Mesodermal cell (in vitro differentiated cells): ENCODE data around the gene COL5A2. TPM values are rescaled to one million over a fixed set of nuclear protein-coding genes. Genes with fewer than 3 reads are reported as not detected.

Experiments used
- H3K27ac ChIP-seq: 2 replicates; pipeline ENCODE4 v1.7.0; 2013; ENCODE audit warnings: mild to moderate bottlenecking, low read depth, low read length, moderate library complexity; ENCODE audit not compliant: severe bottlenecking
- H3K36me3 ChIP-seq: 2 replicates; pipeline ENCODE4 v1.7.1; 2013; ENCODE audit warnings: mild to moderate bottlenecking, low read length, moderate library complexity; ENCODE audit not compliant: control insufficient read depth, insufficient read depth
- H3K4me1 ChIP-seq: one replicate; pipeline ENCODE4 v1.7.1; 2013; ENCODE audit warnings: mild to moderate bottlenecking, low read length; ENCODE audit not compliant: insufficient read depth, control insufficient read depth, poor library complexity, severe bottlenecking
- H3K4me3 ChIP-seq: 2 replicates; pipeline ENCODE4 v1.7.0; 2013; ENCODE audit warnings: low read length, control low read depth, mild to moderate bottlenecking; ENCODE audit not compliant: insufficient read depth, poor library complexity, severe bottlenecking; ENCODE audit errors: extremely low read depth
- H3K9me3 ChIP-seq: 2 replicates; pipeline ENCODE4 v1.7.1; 2013; ENCODE audit warnings: mild to moderate bottlenecking, low read length, moderate library complexity; ENCODE audit not compliant: control insufficient read depth
- WGBS, 2 experiments: methylation state at CpG; one replicate each; pipeline ENCODE4 v1.1.5; 2013; ENCODE audit warnings: missing lambda C conversion rate in 2 of 2; ENCODE audit not compliant: insufficient coverage in 2 of 2; 5-methylcytosine and 5-hydroxymethylcytosine counted together
- polyA plus RNA-seq, 2 experiments: library from polyadenylated mRNA; stranded (reverse); fragments of 50-300 nt; gene quantifications; one replicate each; pipeline ENCODE4 v1.2.3, GENCODE V29; 2013

Gene COL5A2
- polyA plus RNA-seq (2013, experiment 1 of 2): 240 TPM
- polyA plus RNA-seq (2013, experiment 2 of 2): 213 TPM

DNA sequence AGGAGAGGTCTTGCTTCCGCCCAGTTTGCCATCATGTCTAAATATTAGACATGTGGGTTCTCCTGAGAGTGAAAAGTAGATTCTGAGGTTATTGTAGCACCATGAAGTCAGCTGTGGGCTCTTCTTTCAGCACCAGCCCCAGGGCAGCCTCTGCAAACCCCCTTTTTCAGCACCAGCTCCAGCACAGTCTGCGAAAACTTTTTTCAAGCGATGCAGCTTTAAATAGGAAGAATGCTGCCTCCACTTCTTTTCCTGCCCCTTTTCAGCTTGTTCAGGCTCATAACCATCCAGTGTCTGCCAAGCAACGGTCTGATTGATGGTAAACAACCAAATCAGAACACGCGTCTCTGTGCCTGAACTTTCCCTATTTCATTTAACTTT lies at the start of gene COL5A2:
TSS of gene COL5A2 (minus strand) at position 192 of the 381 bp plus-strand sequence. CDS start at position 35, 157 bp downstream.
- WGBS, 2 experiments: 7 to 17% methylated on average over 1 to 3 of the region's 6 CpGs
- Histone ChIP-seq H3K27ac (peak within 1 kb of the TSS; percentile 91), H3K9me3 (no peaks in the 10 kb centered on the region), H3K4me3 (peak within 1 kb of the TSS; percentile 85), H3K36me3 (peaks cover 14% of the 10 kb centered on the region), H3K4me1 (peaks cover 7% of the 10 kb centered on the region)

DNA sequence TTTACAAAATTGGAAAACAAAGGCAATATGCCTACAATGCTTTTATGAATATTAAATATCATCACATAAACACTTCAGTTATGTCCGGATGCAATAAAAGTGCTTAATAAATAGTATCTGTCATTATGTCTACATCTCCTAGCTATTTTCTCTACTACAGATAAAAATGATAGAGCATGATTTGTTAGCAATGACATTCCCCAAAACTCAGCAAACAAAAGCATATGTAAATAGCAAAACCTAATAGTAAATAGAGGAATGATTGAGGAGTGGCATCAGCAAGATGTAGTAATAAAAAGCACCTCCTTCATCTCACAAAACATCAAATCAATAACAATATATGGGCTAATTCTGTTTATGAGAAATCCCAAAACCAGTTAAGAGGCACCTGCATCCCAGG lies 46.5 kb upstream of the COL5A2 start:
- 100% methylated on average over 1 of the region's 1 CpG; no CpG with 5 or more reads in 1 of the 2 experiments for WGBS, 2 experiments
- Histone ChIP-seq H3K27ac (no peak overlapping the region), H3K36me3 (no peaks in the 10 kb centered on the region), H3K4me1 (no peaks in the 10 kb centered on the region), H3K9me3 (no peaks in the 10 kb centered on the region), H3K4me3 (no peak overlapping the region)

- Histone ChIP-seq H3K4me3 (no peak overlapping the region), H3K9me3 (no peaks in the 10 kb centered on the region), H3K27ac (no peak overlapping the region), H3K36me3 (no peaks in the 10 kb centered on the region), H3K4me1 (no peaks in the 10 kb centered on the region)
- 100% methylated on average over 2 of the region's 2 CpGs; no CpG with 5 or more reads in 1 of the 2 experiments for WGBS, 2 experiments
Observed at GRCh38 chr2:189225032-189225431, 45.5 kb upstream of the COL5A2 start.

GRCh38 chr2:189222468-189223105 lies 43.0 kb upstream of the COL5A2 start:
- Histone ChIP-seq H3K36me3 (no peaks in the 10 kb centered on the region), H3K4me1 (no peaks in the 10 kb centered on the region), H3K9me3 (no peaks in the 10 kb centered on the region), H3K4me3 (no peak overlapping the region), H3K27ac (no peak overlapping the region)
- 86 to 100% methylated on average over 1 of the region's 4 CpGs for WGBS, 2 experiments

DNA sequence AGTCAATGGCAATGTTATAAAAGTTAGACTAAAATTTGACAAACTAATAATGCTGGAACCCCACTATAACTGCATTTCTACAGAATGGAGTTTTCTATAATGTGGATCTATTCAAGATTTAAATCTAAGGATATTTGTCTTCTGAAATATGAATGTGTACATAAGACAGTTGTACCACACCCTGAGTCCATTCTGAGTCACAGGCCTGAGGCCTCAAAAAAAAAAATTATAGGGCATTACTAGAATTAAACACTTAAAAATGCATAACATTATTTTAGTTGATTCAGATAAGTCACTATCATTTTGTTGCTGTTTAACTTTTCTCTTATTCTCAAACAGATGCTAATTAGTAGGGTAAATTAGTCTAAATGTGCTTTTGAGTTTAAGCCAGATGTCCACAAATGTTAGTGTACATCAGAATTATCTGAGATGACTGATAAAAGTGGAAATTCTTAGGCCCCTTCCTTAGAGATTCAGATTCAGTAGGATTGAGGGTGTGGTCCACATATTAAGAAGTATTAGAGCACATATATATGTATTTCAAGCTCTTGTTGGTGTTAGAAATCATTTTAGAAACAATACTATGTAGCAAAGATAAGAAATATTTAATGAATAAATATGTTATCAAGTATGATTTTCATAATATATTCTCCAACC lies 42.4 kb upstream of the COL5A2 start:
- Histone ChIP-seq H3K36me3 (no peaks in the 10 kb centered on the region), H3K27ac (no peak overlapping the region), H3K4me3 (no peak overlapping the region)

DNA sequence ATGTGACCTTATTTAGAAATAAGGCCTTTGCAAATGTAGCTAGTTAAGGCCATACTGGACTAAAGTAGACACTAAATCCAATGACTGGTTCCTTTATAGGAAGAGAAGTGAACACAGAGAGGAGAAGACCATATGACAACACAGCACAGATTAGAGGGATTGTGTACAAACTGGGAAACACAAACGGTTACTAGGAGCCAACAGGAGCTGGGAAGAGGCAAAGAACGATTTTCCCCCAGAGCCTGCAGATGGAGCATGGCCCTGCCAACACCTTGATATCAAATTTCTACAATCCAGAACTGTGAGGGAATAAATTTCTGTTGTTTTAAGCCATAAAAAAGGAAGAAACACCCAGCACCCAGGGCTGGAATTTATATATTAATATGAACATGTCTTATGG lies 38.7 kb upstream of the COL5A2 start:
- H3K36me3 ChIP-seq: no peaks in the 10 kb centered on the region
- 63% methylated on average over 1 of the region's 2 CpGs; no CpG with 5 or more reads in 1 of the 2 experiments for WGBS, 2 experiments
- peaks cover 11% of the 10 kb centered on the region for H3K4me1 ChIP-seq
- no peak overlapping the region for H3K4me3 ChIP-seq
- H3K27ac ChIP-seq: peak overlapping the region; percentile 90
- no peaks in the 10 kb centered on the region for H3K9me3 ChIP-seq

More for the DNA sequence above, 42.4 kb upstream of the COL5A2 start:
- no peaks in the 10 kb centered on the region for H3K9me3 ChIP-seq
- no peaks in the 10 kb centered on the region for H3K4me1 ChIP-seq

DNA sequence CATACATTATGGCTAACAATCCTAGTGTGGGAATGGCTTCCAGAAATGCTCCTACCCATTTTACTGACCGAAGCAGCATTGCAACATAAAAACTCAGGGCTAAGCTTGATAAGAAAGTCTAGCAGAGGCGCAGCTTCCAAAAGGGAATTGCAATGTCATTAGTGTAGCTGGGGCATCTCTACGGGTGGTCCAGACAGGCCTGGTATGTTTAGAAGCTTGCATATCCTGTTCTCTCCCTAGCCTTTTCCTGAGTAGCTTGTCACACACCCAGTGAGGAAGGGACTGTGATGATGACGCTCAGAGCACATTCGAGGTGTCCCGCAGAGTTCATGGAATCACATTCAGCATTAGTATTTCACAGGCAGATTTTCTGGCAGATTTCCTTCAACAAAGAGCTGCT lies 38.0 kb upstream of the COL5A2 start:
- Histone ChIP-seq H3K9me3 (no peaks in the 10 kb centered on the region), H3K36me3 (no peaks in the 10 kb centered on the region), H3K27ac (peak overlapping the region; percentile 90), H3K4me1 (peaks cover 11% of the 10 kb centered on the region), H3K4me3 (no peak overlapping the region)
- 5 to 7% methylated on average over 3 to 4 of the region's 6 CpGs for WGBS, 2 experiments

- no peak overlapping the region for H3K4me3 ChIP-seq
- H3K27ac ChIP-seq: peak overlapping the region; percentile 90
- no peaks in the 10 kb centered on the region for H3K9me3 ChIP-seq
- no peaks in the 10 kb centered on the region for H3K36me3 ChIP-seq
- WGBS, 2 experiments: 80% methylated on average over 1 of the region's 3 CpGs; no CpG with 5 or more reads in 1 of the 2 experiments
- peaks cover 12% of the 10 kb centered on the region for H3K4me1 ChIP-seq
Observed at GRCh38 chr2:189217051-189217450, 37.5 kb upstream of the COL5A2 start.

DNA sequence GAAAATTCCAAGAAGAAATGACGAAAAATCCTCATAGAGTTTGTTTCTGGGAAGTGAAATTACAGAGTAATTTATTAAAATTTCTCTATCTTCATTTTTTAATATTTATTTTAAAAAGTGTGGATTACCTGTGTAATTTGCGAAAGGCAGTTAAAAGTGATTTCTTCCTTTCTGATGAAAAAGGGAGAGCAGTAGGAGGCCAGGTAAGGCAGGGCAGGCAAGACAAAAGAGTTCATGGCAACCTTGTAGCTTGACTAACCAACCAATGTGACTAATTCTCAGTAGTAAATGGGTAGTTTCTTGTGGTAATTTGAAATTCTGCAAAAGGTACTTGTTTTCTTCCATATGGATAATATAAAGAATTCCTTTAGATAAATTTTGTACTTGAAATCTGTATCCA lies 34.9 kb upstream of the COL5A2 start:
- H3K4me1 ChIP-seq: peaks cover 32% of the 10 kb centered on the region
- 100% methylated on average over 1 of the region's 2 CpGs for WGBS, 2 experiments
- H3K27ac ChIP-seq: no peak overlapping the region
- no peak overlapping the region for H3K4me3 ChIP-seq
- no peaks in the 10 kb centered on the region for H3K9me3 ChIP-seq
- no peaks in the 10 kb centered on the region for H3K36me3 ChIP-seq

- Histone ChIP-seq H3K9me3 (no peaks in the 10 kb centered on the region), H3K27ac (no peak overlapping the region), H3K4me3 (no peak overlapping the region), H3K4me1 (peaks cover 44% of the 10 kb centered on the region), H3K36me3 (no peaks in the 10 kb centered on the region)
- no CpG with 5 or more reads among the region's 2 CpGs for WGBS, 2 experiments
Observed at GRCh38 chr2:189213250-189213649, 33.7 kb upstream of the COL5A2 start.
